ENCODE results near the gene CDKL2.

The CDKL2 gene

DNA sequence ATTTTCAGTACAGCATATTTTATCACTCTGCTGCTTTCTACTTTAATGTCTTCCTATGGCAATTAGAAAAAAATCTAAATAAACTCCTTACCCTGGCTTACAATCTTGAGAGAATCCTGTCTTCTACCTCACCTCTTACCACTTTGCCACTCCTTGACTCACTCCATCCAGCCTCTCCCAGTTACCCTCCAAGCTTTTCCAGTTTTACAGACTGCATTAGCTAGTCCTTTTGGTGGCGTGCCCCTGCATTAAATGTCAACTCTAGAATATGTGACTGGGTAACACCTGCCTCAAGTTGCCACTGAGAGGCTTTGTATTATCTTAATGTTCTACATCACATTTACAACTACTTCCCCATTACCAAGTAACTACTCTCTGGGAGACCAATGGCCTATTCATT, 7.5 kb upstream of the CDKL2 start:
- no peak for DNase-seq

DNA sequence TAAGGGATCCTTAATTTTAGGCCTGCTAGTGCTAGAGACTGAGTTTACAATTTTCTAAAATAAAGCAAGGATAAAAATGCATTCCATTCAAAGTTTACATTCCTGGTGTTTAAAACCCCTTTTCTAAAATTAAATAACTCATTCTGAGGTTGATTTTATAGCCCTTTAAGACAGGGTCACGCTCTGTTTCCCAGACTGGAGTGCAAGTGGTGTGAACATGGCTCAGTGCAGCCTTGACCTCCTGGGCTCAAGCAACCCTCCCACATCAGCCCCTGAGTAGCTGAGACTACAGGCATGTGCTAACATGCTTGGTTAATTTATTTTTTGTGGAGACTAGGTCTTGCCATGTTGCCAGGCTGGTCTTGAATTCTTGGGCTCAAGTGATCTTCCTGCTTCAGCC, 6.8 kb upstream of the CDKL2 start:
- no peak for DNase-seq

DNA sequence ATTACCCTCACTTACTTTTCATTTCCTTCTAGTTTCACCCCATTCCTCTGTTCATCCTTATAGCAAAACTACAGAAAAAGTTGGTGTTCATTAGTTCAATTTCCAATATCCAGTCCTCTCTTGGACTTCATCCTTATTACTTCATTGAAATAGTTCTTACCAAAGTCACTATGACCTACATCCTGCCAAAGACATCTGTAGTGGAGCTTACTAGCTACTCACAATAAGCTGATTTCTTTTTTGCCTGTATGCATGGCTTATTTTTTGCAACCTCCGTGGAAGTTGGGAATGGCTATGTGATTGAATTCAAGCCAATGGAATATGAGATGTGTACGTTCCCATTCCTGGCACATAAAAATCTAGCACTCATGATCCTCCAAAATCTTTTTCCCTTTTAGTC, 4.6 kb upstream of the CDKL2 start:
- DNase-seq, result no peak

DNA sequence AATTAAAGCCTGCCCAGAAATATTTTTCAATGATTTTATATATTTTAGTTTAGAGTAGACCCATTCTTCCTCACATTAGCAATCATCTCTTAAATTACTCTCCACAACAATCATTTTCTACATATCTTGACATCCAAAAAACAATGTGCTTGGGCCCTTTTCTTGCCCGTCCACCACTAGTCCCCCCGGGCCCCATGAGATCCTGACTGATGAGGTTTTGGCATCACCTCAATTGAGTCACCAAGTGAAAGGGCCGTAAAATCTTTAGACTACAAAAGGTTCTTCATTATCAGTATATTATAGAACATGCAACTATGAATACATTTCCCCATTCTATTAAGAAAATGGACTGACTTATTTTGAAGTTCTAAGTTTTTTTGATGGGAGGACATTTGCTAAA, 4.0 kb upstream of the CDKL2 start:
- DNase-seq, result no peak

DNA sequence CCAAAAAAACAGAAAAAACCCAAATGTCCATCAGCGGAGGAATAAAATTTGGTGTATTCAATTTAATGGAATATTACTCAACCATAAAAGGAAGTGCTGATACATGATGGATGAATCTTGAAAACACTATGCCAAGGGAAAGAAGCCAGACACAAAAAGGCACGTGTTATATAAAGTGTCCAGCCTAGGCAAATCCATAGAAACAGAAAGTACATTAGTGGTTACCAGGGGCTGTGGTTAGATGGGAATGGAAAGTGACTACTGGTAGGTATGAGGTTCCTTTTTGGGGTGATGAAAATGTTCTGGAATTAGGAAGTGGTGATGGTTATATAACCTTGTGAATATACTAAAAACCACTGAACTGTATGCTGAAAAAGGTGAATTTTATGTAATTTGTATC, 3.5 kb upstream of the CDKL2 start:
- no peak for DNase-seq

DNA sequence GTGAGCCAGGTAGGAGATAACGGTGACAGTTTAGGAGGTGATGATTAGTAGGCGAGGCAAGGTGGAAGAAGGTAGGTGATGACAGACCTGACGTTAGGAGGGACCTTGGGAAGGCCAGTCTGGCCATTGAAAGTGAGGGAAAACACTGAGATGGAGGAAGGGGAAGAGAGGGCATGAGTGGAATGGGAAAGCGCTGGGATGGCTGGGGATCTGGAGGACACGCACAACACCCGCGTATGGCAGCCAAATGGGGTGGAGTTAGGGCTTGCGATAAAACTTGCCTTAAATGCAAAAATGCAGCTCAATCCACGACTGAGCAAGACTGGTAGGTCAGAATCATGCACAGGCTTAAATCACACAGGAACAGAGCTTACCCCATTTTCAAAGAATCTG, 605 bp upstream of the CDKL2 start:
- no peak for DNase-seq

DNA sequence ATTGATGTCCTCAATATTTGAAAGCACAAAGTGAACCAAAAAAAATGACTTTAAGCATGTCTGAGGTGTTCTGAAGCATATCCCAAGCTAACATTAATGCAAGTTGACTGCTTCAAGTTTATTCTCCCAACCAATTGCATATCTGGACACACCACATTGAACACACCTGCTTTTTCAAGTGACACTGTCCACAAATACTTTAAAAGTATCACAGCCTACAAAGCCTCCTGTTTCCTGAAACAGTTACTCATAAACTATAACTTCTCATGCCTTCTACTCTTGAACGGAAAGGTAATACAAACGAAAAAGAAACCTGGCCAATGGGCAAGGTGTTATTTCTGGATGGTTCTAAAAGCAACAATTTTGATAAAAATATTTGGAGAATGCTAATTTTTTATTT, 1.1 kb downstream of the CDKL2 start:
- DNase-seq, result no peak

DNA sequence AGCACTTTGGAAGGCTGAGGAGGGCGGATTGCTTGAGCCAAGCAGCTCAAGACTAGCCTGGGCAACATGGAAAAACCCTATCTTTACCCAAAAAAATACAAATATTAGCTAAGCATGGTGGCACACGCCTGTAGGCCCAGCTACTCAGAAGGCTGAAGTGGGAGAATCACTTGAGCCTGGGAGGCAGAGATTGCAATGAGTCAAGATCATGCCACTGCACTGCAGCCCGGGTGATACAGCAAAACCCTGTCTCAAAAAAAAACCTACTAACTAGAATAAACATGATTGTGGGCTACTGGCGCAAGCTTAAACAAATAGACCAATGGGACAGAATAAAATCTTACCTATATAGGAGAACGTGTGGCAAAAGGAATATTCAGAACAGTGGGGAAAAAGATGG, 7.3 kb downstream of the CDKL2 start:
- DNase-seq, result no peak

DNA sequence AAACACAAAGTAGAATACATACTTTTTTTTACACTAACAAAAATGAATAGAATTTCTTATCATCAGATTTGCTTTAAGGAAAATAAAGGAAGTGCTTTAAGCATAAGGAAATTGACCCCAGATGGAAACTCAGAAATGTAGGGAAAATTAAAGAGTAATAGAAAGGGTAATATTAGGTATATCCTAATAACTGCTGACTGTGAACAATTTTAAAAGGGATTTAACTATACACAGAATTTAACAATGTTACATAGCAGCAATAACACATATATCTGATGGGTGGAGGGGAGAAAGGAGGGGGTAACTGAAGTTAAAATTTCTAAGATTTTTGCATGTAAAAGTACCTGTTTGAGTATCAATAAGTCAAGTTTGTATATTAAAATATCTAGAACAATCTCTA, 8.6 kb downstream of the CDKL2 start:
- DNase-seq, result no peak

DNA sequence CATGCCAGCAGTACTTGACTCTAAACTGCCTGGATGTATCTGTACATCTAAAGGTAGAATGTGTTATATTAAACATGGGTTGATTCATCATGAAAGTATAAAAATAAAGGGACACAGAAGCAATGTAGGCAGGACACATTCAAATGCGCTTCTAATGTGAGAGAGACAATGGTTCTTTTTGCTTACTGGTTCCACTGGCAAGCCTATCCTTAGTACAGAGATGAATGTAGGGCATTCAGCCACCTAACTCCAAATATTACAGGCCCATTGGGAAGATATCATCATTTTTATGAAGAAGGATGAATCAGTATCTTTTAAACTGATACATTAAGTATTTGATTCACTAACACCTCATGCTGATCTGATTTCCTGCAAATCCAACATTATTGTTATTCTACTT, 18.0 kb downstream of the CDKL2 start:
- DNase-seq, result no peak

DNA sequence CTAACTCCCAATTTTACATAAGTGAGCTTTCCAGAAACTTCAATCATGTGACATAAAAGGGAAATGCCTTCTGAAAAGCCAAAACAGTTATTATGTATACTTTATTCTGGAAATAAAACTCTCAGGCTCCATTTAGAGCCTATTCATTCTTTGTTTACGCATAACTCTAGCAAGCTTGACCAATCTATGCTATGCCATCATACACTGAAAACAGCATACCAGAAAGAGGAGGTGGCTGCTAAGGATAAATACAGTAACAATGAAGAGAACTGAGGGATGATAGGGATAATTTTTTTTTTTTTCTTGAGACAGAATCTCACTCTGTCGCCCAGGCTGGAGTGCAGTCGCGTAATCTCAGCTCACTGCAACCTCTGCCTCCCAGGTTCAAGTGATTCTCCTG, 24.4 kb downstream of the CDKL2 start:
- DNase-seq, result no peak

DNA sequence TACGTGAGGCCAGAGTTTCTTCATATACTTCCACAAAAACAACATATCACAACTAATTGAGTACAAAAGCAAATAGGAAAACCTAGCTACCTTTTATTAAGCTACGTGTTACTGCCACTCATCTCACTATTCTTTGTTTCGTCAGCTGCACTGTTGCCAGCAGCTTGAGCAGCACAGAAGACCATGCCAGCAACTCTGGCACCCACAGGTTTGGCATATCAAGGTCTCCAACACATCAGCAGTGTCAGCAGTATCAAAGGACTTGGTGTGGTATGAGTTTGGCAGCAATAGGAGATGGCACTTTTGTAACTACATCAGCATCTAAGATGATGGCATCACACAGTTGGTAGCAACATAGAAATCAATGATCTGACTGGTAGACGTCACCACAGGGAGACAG, 30.7 kb downstream of the CDKL2 start:
- DNase-seq, result no peak

DNA sequence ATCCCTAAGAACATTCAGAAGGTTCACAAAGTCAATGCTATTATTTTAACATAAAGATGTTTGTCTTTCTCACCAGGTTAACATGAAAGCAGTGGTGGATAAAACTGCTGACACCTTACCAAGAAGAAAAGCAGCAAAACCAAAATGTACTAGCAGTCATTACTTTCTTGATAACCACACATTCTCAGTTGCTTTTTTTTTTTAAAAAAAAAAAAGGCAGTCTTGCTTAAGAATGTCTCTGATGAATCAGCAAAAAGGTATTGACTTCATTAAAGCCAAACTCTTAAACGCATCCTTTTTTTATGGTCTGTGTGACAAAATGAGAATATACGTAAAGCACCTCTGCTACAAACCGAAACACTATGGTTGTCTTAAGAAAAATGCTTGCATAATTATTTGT, 31.9 kb downstream of the CDKL2 start:
- no peak for DNase-seq

DNA sequence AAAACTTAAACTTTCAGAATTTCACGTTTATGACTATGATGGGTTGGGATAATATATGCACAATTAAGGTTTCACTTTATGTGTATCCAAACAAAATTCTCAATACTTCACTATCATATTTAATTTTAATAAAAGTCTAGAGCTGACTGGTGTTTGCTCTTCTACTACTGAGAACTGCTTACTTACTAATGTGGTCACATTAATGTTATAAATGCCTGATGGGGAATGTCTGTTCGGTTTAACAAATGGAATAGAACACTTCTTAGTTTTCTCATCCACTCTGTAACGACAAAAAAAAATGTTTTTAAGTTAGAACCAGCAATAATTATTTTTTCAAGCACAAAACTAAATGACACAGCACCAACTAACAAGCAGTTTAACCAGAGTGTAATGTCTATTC, 34.3 kb downstream of the CDKL2 start:
- no peak for DNase-seq

DNA sequence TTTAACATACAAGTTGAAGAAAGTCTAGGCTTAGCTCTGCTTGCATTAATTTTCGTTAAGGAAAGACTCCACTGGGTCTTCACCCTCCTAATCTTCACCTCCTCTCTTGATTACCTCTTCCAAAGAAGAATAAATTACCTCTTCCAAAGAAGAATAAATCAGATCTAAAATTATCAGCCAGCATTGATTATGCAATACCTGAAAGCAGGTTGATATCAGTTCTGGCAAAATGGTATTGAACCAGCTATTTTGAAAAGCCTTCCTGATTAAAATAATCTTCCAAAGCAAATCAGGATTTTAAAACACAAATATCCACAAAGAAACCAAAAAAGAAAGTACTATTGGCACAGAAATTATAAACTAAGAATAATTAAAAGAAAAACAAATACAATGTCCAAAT, 36.9 kb downstream of the CDKL2 start:
- no peak for DNase-seq

DNA sequence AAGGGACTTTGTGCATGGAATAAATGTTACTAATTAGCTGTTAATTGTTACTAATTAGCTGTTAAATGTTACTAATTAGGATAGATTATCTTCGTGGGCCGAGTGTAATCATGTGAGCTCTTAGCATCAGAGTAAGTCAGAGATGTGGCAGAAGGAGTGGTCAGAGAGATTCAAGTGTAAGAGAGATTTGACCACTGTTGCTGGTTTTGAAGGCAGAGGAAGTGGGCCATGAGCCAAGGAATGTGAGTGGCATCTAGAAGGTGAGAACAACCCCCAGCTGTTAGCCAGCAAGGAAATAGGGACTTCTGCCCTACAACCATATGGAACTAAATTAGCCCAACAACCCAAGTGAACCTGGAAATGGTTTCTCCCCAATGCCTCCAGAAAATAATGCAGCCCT, 46.3 kb downstream of the CDKL2 start:
- no peak for DNase-seq

DNA sequence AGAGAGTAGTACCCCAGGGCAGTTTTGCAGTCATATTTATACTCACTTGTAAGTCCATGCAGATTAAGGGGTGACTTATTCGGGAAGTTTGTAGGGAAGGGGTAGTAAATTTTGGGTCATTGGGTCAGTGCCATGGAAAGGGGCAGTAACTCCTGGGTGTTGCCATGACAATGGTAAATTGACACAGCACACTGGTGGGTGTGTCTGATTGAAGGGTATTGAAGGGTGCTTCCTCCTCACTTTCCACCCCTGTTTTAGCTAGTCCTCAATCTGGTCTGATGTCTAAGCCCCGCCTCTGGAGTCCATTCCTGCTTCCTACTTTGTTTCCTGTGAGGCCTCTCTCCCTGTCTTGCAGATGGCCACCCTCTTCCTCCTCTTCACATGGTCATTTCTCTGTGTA, 62.6 kb downstream of the CDKL2 start:
- DNase-seq, result no peak

DNA sequence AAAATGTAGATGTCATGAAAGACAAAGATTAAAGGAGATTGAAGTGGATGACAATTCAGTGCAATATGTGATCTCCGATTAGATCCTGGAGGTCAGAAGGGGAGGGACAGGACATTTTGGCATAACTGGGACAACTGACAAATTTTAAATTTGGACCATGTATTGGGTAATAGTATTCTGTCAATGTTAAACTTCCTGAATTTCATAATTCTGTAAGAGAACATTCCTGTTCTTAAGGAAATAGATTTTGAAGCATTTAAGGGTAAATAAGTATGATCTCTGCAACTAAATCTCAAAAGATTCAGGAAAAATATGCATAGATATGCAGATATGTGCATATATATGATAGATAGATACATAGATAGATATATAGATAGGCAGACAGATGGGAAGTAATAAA, 63.4 kb downstream of the CDKL2 start:
- DNase-seq, result no peak

DNA sequence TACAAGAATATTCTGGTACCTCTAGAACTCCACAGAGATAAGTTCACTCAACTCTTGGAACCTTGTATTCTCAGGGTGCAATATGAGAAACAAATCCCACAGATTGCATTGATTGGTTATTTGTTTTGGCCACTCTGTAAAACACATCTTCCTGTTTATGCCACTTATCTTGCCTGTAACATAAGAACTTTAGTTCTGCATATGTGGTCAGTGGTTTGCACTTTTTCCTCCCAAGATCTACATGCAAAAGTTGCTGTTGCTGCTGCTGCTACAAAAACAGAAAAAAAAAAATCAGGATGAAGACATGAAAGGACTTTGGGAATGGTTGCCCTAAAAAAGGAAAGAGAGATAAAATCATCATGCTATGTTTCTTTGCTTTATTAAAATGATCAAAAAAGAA, 64.8 kb downstream of the CDKL2 start:
- DNase-seq, result peak; percentile 11

DNA sequence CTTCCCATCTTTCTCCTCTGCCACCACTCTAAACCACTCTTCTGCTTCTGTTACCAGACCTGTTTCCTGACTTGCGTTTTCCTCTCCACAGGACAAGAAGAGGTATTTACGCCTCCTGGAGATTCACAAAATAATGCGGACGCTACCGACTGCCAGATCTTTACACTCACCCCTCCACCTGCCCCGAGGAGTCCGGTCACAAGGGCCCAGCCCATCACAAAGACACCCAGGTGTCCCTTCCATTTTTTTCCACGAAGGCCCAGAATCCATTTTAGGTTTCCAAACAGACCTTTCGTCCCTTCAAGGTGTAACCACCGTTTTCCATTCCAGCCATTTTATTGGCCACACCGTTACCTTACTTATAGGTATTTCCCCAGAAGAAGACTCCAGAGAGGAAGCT, 66.3 kb downstream of the CDKL2 start:
- no peak for DNase-seq

DNA sequence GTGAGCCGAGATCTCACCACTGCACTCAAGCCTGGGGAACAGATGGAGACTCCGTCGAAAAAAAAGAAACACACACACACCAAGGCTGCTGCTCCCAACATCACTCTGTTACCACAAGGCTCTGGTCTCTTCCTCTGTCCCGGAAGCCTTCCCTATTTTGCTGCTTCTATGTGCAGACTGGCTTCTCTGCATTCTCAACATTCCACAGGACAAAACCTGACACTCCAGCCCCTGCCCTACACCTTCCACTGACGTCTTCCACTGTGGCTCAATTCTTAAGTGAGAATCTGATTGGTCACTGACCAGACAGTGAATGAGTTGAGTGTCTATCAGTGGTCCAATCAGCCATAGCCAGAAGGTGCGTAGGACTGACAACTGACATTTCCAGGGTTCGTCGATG, 68.5 kb downstream of the CDKL2 start:
- DNase-seq, result no peak

DNA sequence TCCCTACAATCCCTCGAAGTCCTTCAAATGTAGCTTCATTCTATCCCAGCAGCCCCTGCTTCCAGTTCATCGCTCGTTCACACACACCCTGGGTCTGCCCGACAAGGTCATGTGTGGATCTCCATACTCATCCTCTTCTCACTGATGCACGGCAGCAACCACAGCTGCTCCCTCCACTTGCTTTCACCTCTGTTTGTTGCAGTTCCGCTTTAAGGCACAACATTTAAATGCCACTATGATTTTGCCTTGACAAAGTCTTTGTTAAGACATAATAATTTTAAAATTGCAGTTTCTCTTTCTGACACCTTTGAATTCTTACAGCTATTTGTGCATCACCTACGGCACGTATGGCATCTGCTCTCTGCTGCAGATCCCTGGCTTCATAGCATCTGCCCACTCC, 72.6 kb downstream of the CDKL2 start:
- no peak for DNase-seq

DNA sequence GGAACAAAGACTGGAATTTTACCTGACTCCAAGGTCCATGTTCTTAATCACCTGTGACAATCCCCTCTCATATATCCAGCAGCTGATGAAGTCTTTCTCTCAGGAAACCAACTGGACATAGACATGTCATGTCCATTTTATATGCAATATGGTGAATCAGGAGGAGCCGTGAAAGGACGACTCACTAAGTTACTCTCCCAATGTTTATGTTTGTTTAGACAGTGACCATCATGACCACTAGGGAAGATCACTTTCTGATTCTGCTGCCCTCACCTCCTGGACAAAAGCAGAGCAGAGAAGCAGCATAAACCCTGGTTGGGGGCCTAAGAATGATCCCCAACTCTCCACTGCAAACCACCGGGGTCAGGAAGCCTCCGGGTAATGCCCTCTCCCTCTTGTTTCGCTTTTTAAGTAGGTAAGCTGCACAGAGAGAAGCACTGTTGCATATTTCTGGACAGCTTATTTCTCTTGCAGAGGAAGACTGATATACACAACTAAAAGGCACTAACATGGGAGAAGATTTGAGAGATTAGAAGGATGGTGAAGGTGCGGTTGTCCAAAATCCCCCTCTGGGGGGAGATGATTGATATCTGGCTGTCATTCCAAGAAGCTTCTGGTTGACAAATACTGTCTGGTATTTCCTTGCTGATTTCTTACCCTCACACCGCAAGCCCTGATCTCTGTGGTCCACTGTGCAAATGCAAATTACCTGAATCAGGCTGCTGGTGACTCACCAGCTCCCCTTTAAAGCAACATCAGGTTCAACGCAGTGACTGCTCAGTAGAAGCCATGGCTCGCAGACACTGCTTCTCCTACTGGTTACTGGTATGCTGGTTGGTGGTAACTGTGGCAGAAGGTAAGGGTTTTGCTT, 74.8 kb downstream of the CDKL2 start, which contains the start of gene ODAPH:
TSS of gene ODAPH (plus strand) at position 773 of the 871 bp plus-strand sequence. CDS start at position 790, 17 bp downstream.
- no peak for DNase-seq

DNA sequence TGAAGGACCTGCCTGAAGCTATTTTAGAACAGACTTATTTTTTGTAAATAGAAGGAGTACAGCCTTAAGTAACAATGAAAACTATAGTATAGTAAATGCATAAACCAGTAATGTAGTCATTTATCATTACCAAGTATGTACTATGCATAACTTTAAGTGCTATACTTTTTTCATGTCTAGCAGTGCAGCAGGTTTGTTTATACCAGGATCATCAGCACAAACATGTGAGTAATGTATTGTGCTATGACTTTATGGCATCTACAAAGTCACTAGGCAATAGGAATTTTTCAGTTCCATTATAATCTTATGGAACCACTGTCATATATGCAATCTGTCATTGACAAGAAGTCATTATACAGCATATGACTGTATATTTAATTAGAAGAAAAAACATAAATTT, 77.9 kb downstream of the CDKL2 start:
- no peak for DNase-seq

DNA sequence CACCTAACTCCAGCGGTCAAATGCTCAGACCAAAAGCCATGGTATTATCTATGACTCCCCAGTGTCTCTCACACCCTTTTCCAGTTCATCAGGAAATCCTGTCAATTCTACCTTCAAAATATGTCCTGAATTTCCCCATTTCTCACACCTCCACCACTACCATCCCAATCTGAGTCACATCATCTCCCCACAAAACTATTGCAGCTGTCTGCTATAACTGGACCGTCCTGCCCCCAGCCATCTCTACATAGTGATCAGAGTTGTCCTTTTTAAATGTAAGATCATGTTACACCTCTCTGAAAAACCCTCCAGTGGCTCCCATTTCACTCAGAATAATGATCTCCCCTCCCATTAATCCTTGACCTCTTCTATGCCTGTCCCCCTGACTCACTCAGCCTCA, 81.3 kb downstream of the CDKL2 start:
- DNase-seq, result no peak

Data from GDM1 (cell line).